T-cell (primary cell): ENCODE data around the gene TMIGD3. TPM values are rescaled to one million over a fixed set of nuclear protein-coding genes. Genes with fewer than 3 reads are reported as not detected.
A peak's percentile ranks its signal among the peaks of the same experiment; 100 is the strongest.
"Not testable (repeated sequence)": the region's sequence is repeated elsewhere in the genome, so short reads cannot be mapped to it uniquely, and the experiment has no call there.

Experiments used
- ATAC-seq, 4 experiments: fragments of 200-7000 bp in 3 of 4; fragments of 150-1000 bp in 1 of 4; cut with Tn5 transposase; replicated peaks in 1 of 4; 1 replicate in 3 of 4; 2 replicates in 1 of 4; pipeline ENCODE4 v1.10.0; 2021; ENCODE audit warnings: moderate library complexity in 3 of 4, mild to moderate bottlenecking in 2 of 4, moderate number of reproducible peaks in 1 of 4
- CTCF ChIA-PET, 2 donors: fragments of 300-600 bp; sonication (Branson Sonifier 250); formaldehyde crosslinking; loops; one replicate each; lab custom pipeline; 2022; ENCODE audit warnings: antibody characterized with exemption in 2 of 2; lab: Charles Lee
- POLR2A ChIA-PET, 2 donors: fragments of 300-600 bp; sonication (Branson Sonifier 250); formaldehyde crosslinking; loops; one replicate each; lab custom pipeline; 2022; ENCODE audit warnings: antibody characterized with exemption in 2 of 2; lab: Charles Lee
- DNase-seq, 35 experiments: peaks; one replicate each; pipeline versions ENCODE4 v3.0.0 to v3.0.0-alpha.2; 2013 to 2023
- H3K27ac ChIP-seq: one replicate; pipeline ENCODE4 v1.5.1; 2013; ENCODE audit warnings: low read length
- H3K27me3 ChIP-seq, 2 experiments: replicated peaks in 1 of 2; 1 replicate in 1 of 2; 2 replicates in 1 of 2; pipeline versions ENCODE4 v1.6.1 to v1.7.0; 2013; ENCODE audit warnings: low read length in 1 of 2, mixed read lengths in 1 of 2; ENCODE audit not compliant: control insufficient read depth in 2 of 2, insufficient read depth in 2 of 2; ENCODE audit errors: extremely low read depth in 1 of 2
- H3K36me3 ChIP-seq, 2 donors: 1 replicate in 1 of 2; 2 replicates in 1 of 2; pipeline versions ENCODE4 v1.6.1 to v1.7.0; 2013; ENCODE audit warnings: low read length in 1 of 2; ENCODE audit not compliant: control insufficient read depth in 2 of 2, insufficient read depth in 1 of 2; ENCODE audit errors: extremely low read depth in 1 of 2
- H3K4me1 ChIP-seq, 2 experiments: 1 replicate in 1 of 2; 2 replicates in 1 of 2; pipeline versions ENCODE4 v1.6.1 to v1.7.0; 2013; ENCODE audit warnings: low read length in 2 of 2, mixed read lengths in 1 of 2; ENCODE audit not compliant: insufficient read depth in 2 of 2, control insufficient read depth in 1 of 2; ENCODE audit errors: extremely low read depth in 1 of 2
- H3K4me3 ChIP-seq, 2 donors: 1 replicate in 1 of 2; 2 replicates in 1 of 2; pipeline versions ENCODE4 v1.5.1 to v1.7.0; 2013; ENCODE audit warnings: mild to moderate bottlenecking in 2 of 2, low read length in 1 of 2, moderate library complexity in 1 of 2; ENCODE audit not compliant: control insufficient read depth in 1 of 2; ENCODE audit errors: extremely low read depth in 1 of 2
- H3K9me3 ChIP-seq: 2 replicates; pipeline ENCODE4 v1.7.0; 2013
- H3K27ac Mint-ChIP-seq, 2 donors: one replicate each; pipeline ENCODE4 v1.8.0; 2020 to 2021; ENCODE audit warnings: mild to moderate bottlenecking in 2 of 2, mixed read lengths in 2 of 2
- H3K27me3 Mint-ChIP-seq, 2 donors: one replicate each; pipeline ENCODE4 v1.8.0; 2021 to 2022; ENCODE audit warnings: mixed read lengths in 2 of 2
- H3K36me3 Mint-ChIP-seq: one replicate; pipeline ENCODE4 v1.8.0; 2021; ENCODE audit warnings: mixed read lengths
- H3K4me1 Mint-ChIP-seq, 3 donors: one replicate each; pipeline ENCODE4 v1.8.0; 2020 to 2022; ENCODE audit warnings: mixed read lengths in 3 of 3, mild to moderate bottlenecking in 1 of 3
- H3K4me3 Mint-ChIP-seq, 3 donors: one replicate each; pipeline ENCODE4 v1.8.0; 2020 to 2022; ENCODE audit warnings: mild to moderate bottlenecking in 3 of 3, mixed read lengths in 3 of 3, moderate library complexity in 3 of 3
- H3K9me3 Mint-ChIP-seq, 3 donors: one replicate each; pipeline ENCODE4 v1.8.0; 2020 to 2022; ENCODE audit warnings: mixed read lengths in 3 of 3
- WGBS: methylation state at CpG from one replicate; pipeline ENCODE4 v1.1.5; 2013; ENCODE audit warnings: missing lambda C conversion rate; ENCODE audit not compliant: insufficient coverage; 5-methylcytosine and 5-hydroxymethylcytosine counted together
- total RNA-seq, 35 experiments: library from RNA in 6 of 35; stranded (reverse) in 6 of 35; fragments of 120-200 nt in 1 of 35; gene quantifications; one replicate each; pipeline versions ENCODE4 v1.2.1 to v1.2.4 and lab custom pipeline; 2013 to 2026

TMIGD3 gene
- total RNA-seq (not detected), total RNA-seq (lab: John Stamatoyannopoulos, UW) (0 to 0.13 (median 0) reads per million in 29 experiments)
- not detected for total RNA-seq (2013)

DNA sequence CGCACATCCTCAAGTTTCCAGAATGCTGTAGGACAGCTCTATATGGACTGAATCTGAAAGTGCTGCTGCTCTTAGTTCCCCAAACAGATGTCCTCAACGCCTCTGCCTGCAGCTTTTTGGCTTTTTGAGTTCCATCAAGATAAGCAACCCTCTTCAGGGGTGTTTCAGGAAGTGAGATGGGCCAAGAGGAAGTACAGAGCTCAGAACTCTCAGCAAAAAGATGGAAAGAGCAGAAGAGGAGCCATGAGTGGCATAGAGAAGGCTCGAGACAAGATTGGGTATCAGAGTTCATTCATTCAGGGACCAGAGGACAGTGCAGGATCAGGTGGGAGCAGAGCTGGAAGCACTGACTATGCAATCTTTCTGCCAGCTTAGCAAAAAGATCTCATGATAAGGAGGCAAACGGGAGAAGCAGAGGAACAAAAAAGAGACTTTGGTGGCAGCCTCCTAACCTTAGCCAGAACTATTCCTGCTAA lies at the start of gene TMIGD3, which contains the start of gene ADORA3:
Gene TMIGD3 (minus strand): TSS at position 49 of the 476 bp plus-strand sequence. CDS start 279 bp downstream, outside the sequence.
Gene ADORA3 (minus strand): TSS at position 49 of the 476 bp plus-strand sequence. CDS start 279 bp downstream, outside the sequence.
- POLR2A ChIA-PET = no interaction called here
- H3K27me3 ChIP-seq = no peaks in the 10 kb centered on the region
- peak in 1 of 35 experiments; percentile 31 for DNase-seq
- H3K4me1 Mint-ChIP-seq = peaks cover 58 to 67% (median 63%) of the 10 kb centered on the region in 3 donors
- H3K27ac Mint-ChIP-seq = peak within 1 kb of the TSS; percentile 81 to 87
- H3K36me3 ChIP-seq = no peaks in the 10 kb centered on the region
- H3K4me3 Mint-ChIP-seq = peak within 1 kb of the TSS in 1 of 3 donors; percentile 63
- no peak within 1 kb of the TSS for H3K4me3 ChIP-seq
- peak within 1 kb of the TSS; percentile 2 for H3K27ac ChIP-seq
- no peaks in the 10 kb centered on the region for H3K36me3 Mint-ChIP-seq
- no peaks in the 10 kb centered on the region for H3K9me3 ChIP-seq
- H3K4me1 ChIP-seq = peaks cover 50 to 58% of the 10 kb centered on the region in 2 experiments
- H3K9me3 Mint-ChIP-seq = no peaks in the 10 kb centered on the region
- ATAC-seq = no peak
- CTCF ChIA-PET = interaction anchor here (0.8 to 1.3 kb wide), 3 partner anchors 14 to 251 kb away, joined by 3 to 4 read pairs (median 3); no protein-coding TSS in a partner anchor
- no peaks in the 10 kb centered on the region for H3K27me3 Mint-ChIP-seq
- WGBS = 31% methylated on average over 4 of the region's 4 CpGs

DNA sequence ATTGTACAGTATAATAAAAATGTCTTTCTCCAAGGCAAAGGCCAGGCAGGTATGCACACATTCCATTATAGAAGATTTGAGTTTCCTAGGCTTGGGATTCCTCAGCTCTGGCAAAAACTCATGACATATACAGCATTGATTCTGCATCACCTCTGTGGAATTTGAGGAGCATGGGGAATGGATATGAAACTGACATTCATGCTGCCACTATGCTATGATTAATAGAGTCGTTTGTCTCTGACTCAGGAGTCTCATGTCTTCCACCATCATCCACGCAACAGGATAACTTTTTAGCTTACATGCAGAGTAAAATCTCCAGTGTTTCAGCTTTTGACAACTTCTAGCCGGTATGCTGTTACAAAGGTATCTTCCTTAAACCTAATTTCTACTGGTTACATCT lies 49.8 kb upstream of the TMIGD3 start:
- H3K4me3 Mint-ChIP-seq = no peak overlapping the region
- Histone ChIP-seq H3K4me3 (no peak overlapping the region), H3K4me1 (no peaks in the 10 kb centered on the region), H3K27me3 (no peaks in the 10 kb centered on the region), H3K27ac (no peak overlapping the region), H3K9me3 (no peaks in the 10 kb centered on the region), H3K36me3 (no peaks in the 10 kb centered on the region)
- no peak for DNase-seq
- WGBS = 80% methylated on average over 2 of the region's 3 CpGs
- peaks cover 0 to 6% (median 6%) of the 10 kb centered on the region in 3 donors for H3K4me1 Mint-ChIP-seq
- H3K9me3 Mint-ChIP-seq = no peaks in the 10 kb centered on the region
- ChIA-PET POLR2A (no interaction called here), CTCF (interaction anchor here in 1 of 2 donors (0.5 kb wide), 1 partner anchor 431 kb away, joined by 3 read pairs; no protein-coding TSS in a partner anchor)
- H3K36me3 Mint-ChIP-seq = no peaks in the 10 kb centered on the region
- no peak for ATAC-seq
- no peak overlapping the region for H3K27ac Mint-ChIP-seq
- H3K27me3 Mint-ChIP-seq = no peaks in the 10 kb centered on the region

DNA sequence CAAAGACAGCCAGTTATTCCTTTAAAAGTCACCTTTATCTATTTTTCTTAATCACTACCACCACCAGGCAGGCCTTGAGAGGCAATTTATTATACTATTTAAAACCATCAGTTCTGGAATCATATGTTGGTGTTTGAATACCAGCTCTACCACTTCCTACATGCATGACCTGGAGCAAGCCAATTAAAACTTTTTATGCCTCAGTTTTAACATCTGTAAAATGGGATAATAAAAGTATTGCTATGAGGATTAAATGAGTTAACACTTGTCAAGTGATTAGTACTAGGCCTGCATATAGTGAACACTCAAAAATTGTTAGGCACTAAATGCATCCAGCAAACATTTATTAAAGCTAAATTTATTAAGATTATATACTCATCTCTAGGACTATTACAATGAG lies 49.2 kb upstream of the TMIGD3 start:
- ATAC-seq = no peak

DNA sequence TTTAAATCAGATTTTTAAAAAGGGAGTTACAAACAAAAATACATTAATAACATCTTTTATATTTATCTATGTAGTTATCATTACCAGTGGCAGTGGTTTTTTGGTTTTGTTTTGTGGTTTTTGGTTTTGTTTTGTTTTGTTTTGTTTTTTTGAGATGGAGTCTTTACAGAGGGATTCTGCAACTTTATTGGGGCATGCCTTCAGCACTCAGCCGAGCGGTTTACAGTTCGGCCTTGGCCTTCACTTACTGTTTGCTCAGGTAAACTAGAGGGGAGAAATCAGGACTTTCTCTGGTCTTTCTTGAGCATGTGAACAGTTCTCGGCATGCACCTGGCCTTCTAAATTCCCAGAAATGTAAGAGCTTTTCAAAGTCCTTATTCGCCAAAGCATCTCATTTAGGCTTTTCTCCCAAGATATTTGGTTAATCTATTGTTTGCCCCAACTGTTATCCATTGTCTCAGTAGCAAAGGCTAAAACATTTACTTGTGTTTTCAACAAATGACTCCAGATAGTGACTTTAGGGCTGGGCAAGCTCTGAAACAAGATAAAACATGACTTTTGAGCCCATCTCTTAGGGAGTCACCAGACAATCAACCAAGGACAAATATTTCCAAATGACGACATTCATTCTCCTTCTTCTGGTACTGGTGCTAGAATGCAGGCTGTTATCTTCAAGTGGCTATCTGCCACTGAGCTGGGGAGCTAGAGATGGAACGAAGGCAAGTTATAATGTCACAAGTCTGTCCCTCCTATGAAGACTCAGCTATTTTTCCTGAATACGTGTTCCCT lies 48.4 kb upstream of the TMIGD3 start:
- ChIA-PET POLR2A (no interaction called here), CTCF (interaction anchor here in 1 of 2 donors (0.9 kb wide), 1 partner anchor 43 kb away, joined by 3 read pairs; no protein-coding TSS in a partner anchor)
- Mint-ChIP-seq H3K4me3 (no peak overlapping the region), H3K36me3 (no peaks in the 10 kb centered on the region), H3K27me3 (no peaks in the 10 kb centered on the region), H3K27ac (no peak overlapping the region), H3K9me3 (no peaks in the 10 kb centered on the region), H3K4me1 (peaks cover 0 to 6% (median 6%) of the 10 kb centered on the region in 3 donors)
- Histone ChIP-seq H3K4me3 (no peak overlapping the region), H3K27ac (no peak overlapping the region), H3K4me1 (no peaks in the 10 kb centered on the region), H3K9me3 (no peaks in the 10 kb centered on the region), H3K27me3 (no peaks in the 10 kb centered on the region), H3K36me3 (no peaks in the 10 kb centered on the region)
- WGBS = 94% methylated on average over 4 of the region's 8 CpGs
- no peak for ATAC-seq
- no peak for DNase-seq

More for the DNA sequence above, 49.2 kb upstream of the TMIGD3 start:
- DNase-seq = no peak
- POLR2A ChIA-PET = no interaction called here
- Mint-ChIP-seq H3K4me3 (no peak overlapping the region), H3K4me1 (peaks cover 0 to 6% (median 6%) of the 10 kb centered on the region in 3 donors), H3K27ac (no peak overlapping the region), H3K9me3 (no peaks in the 10 kb centered on the region), H3K27me3 (no peaks in the 10 kb centered on the region), H3K36me3 (no peaks in the 10 kb centered on the region)
- Histone ChIP-seq H3K9me3 (no peaks in the 10 kb centered on the region), H3K27me3 (no peaks in the 10 kb centered on the region), H3K27ac (no peak overlapping the region), H3K4me1 (no peaks in the 10 kb centered on the region), H3K36me3 (no peaks in the 10 kb centered on the region), H3K4me3 (no peak overlapping the region)
- CTCF ChIA-PET = interaction anchor here in 1 of 2 donors (0.9 kb wide), 1 partner anchor 44 kb away, joined by 3 read pairs; no protein-coding TSS in a partner anchor

DNA sequence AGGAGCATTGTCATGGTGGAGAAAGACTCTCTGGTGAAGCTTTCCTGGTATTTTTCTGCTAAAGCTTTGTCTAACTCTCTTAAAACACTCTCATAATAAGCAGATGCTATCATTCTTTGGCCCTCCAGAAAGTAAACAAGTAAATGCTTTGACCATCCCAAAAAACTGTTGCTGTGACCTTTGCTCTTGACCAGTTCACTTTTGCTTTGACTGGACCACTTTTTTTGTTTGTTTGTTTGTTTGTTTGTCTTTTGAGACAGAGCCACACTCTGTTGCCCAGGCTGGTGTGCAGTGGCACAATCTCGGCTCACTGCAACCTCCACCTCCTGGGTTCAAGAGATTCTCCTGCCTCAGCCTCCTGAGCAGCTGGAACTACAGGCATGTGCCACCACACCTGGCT lies 44.4 kb upstream of the TMIGD3 start:
- H3K27ac Mint-ChIP-seq, POLR2A ChIA-PET, H3K27ac ChIP-seq, H3K9me3 Mint-ChIP-seq, CTCF ChIA-PET, H3K27me3 ChIP-seq, H3K27me3 Mint-ChIP-seq, H3K4me1 Mint-ChIP-seq, H3K36me3 Mint-ChIP-seq, H3K4me3 Mint-ChIP-seq, H3K36me3 ChIP-seq, H3K4me1 ChIP-seq, H3K9me3 ChIP-seq, ATAC-seq, H3K4me3 ChIP-seq, DNase-seq: not testable (repeated sequence)
- no CpG with 5 or more reads among the region's 1 CpG for WGBS

DNA sequence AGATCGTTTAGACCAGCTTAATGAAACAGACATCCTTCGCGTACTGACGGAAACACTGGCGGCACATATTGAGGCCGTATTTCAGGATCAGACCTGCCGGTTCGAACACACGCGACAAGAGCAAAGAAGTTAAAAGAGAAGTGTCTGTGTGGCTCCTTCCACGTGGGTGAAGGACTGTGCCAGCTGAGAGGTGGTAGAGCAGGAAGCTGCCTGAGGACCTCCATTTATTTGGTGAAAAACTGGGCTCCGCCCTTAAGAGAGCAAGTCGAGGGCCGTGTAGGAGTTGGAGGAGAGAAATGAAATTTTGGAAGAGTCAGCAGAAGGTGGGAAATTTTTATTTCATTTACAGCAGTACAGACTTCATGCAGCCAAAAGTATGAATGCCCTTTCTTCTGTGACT lies 38.8 kb upstream of the TMIGD3 start:
- ChIA-PET CTCF (no interaction called here), POLR2A (no interaction called here)
- H3K27me3 Mint-ChIP-seq = peaks cover 2 to 8% of the 10 kb centered on the region in 2 donors
- H3K4me3 Mint-ChIP-seq = no peak overlapping the region
- no peak for DNase-seq
- ATAC-seq = no peak
- Histone ChIP-seq H3K36me3 (no peaks in the 10 kb centered on the region), H3K4me1 (no peaks in the 10 kb centered on the region), H3K27me3 (no peaks in the 10 kb centered on the region), H3K4me3 (no peak overlapping the region), H3K9me3 (no peaks in the 10 kb centered on the region), H3K27ac (no peak overlapping the region)
- no peak overlapping the region for H3K27ac Mint-ChIP-seq
- no peaks in the 10 kb centered on the region for H3K4me1 Mint-ChIP-seq
- peaks cover 0 to 5% (median 4%) of the 10 kb centered on the region in 3 donors for H3K9me3 Mint-ChIP-seq
- WGBS = 90% methylated on average over 13 of the region's 14 CpGs
- peaks cover 3% of the 10 kb centered on the region for H3K36me3 Mint-ChIP-seq
